ENCODE results near the gene KLHL10.

KLHL10 gene

GRCh38 chr17:41803049-41804020, 34.3 kb upstream of the KLHL10 start:
- H3K9ac ChIP-seq (ENCODE audit: low read length): no peak overlapping the region
- H3K4me3 ChIP-seq (ENCODE audit: low read length): no peak overlapping the region
- H3K36me3 ChIP-seq (ENCODE audit: control insufficient read depth, insufficient read depth, low read length): no peaks in the 10 kb centered on the region
- H3K27me3 ChIP-seq (ENCODE audit: control insufficient read depth, insufficient read depth, low read length): no peaks in the 10 kb centered on the region
- H3K4me1 ChIP-seq (ENCODE audit: control insufficient read depth, insufficient read depth, low read length): peaks cover 43% of the 10 kb centered on the region
- H3K9me3 ChIP-seq (ENCODE audit: control insufficient read depth, low read length): no peaks in the 10 kb centered on the region

DNA sequence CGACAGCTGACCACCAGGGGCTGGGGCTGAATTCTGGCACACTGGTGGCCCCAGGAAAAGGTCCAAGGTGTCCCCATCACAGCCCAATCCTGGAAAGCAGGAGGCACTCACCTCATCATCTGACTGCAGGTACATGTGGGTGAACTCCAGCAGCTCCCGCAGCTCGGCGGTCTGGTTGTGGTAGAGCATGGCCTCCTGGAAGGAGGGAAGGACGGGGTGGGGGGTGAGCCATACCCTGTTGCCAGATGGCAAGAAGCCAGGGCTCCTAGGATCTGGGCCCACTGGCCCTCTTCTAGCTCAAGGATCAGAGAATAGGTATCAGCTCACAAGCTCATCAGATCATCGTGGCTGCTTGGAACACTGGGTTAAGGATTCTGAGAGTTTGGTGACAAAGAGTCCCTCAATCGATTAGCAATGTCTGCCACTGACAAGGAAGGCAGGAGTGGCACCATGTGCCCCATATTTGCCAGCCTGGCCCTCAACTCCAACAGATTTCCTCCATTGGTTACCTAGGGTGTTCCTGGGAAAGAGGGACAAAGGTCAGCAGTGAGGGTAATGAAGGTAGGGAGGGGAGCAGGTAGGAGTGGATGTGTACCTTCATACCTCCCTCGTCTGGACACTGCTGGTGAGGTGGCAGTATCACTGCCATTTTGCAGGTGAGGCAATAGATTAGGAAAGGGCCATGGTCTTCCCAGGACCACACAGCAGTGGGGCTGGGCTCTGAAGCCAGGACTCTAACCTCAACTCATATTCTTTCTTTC, 30.8 kb upstream of the KLHL10 start:
- Histone ChIP-seq H3K4me1 (ENCODE audit: control insufficient read depth, insufficient read depth, low read length) (peaks cover 39% of the 10 kb centered on the region), H3K9ac (ENCODE audit: low read length) (no peak overlapping the region), H3K4me3 (ENCODE audit: low read length) (no peak overlapping the region), H3K9me3 (ENCODE audit: control insufficient read depth, low read length) (no peaks in the 10 kb centered on the region), H3K27me3 (ENCODE audit: control insufficient read depth, insufficient read depth, low read length) (no peaks in the 10 kb centered on the region), H3K36me3 (ENCODE audit: control insufficient read depth, insufficient read depth, low read length) (no peaks in the 10 kb centered on the region)

DNA sequence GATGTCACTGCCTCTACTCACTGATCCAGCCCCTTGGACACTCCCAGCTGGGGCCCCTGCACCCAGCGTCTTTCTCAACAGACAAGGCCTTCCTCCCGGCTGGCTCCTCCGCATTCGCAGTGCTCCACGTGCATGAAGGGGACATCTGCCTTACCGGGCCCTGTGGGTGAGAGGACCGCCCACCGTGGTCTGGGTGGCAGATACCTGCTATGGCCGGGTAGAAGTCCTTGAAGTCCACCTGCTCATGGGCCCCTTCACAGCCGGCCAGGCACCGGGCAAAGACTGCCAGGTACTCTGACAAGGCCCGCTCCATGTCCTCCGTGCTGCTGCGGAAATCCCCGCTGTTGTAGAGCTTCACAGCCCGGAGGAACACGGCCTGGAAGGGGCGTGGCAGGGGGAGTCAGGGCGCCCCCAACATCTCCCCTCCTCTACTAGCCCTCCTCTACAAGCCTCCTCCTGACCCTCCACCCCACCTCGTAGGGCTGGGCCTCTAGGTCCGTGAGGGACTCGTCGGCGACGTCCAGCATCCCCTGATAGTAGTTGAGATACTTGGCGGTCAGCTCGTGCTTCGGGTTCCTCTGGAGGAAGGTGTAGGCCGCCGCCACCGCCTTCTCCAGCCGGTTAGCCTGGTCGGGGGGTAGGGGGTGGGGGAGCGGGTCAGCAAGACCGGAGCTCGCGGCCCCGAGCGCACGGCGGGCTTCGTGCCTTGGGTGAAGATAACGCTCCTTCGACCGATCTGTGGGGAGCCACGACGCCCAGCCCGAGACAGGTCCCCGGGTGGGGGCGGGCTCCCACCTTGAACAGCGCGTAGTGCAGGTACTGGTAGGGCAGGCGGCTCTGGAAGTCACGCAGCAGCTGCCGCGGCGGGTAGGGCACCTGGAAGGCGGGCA, 26.7 kb upstream of the KLHL10 start:
- H3K4me3 ChIP-seq (ENCODE audit: low read length): peak overlapping the region; percentile 33
- H3K4me1 ChIP-seq (ENCODE audit: control insufficient read depth, insufficient read depth, low read length): peaks cover 52% of the 10 kb centered on the region
- H3K9me3 ChIP-seq (ENCODE audit: control insufficient read depth, low read length): no peaks in the 10 kb centered on the region
- H3K36me3 ChIP-seq (ENCODE audit: control insufficient read depth, insufficient read depth, low read length): no peaks in the 10 kb centered on the region
- H3K9ac ChIP-seq (ENCODE audit: low read length): peak overlapping the region; percentile 69
- H3K27me3 ChIP-seq (ENCODE audit: control insufficient read depth, insufficient read depth, low read length): peaks cover 12% of the 10 kb centered on the region

DNA sequence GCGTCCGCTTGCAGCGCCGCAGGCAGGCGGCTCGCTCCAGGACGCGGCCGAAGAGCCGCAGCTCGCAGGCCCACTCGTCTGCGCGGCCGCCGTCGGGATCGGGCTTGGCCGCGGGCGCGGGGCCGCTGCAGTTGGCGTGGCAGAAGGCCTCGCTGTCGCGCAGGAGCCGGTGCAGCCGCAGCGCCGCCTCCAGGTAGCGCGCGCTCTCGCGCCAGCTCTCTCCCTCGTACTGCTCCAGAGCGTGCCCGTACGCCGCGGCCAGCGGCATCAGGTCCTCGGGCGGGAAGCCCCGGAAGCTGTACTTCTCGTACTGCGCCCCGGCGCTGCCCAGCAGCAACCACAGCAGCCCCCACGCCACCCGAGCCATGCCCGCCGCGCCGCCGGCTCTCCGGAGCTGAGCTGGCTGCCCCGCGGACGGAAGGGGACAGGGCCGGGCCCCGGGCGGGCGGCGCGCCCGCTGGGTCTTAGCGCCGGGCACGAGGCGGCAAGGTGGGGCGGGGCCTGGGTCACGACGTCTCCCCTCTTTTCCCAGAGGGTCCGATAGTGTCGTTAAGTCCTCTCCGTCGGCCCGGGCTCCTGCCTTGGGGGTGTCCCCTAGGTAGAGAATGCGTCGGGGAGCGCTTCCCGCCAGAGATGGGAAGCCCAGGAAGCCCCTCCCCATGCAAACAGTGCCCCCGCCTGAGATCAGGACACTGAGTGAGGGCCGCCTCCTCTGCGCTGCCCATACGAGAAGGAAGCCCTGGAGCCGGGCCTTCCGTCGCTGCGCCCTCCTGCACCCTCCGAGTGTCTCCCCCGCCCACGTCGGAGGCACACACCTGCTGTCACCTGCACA, 25.9 kb upstream of the KLHL10 start, which contains the start of gene P3H4:
Gene P3H4, minus strand, starts transcription at position 401 of the 832 bp plus-strand sequence. Its CDS starts 34 bp downstream, at position 367.
- Histone ChIP-seq H3K36me3 (ENCODE audit: control insufficient read depth, insufficient read depth, low read length) (no peaks in the 10 kb centered on the region), H3K4me1 (ENCODE audit: control insufficient read depth, insufficient read depth, low read length) (peaks cover 45% of the 10 kb centered on the region), H3K4me3 (ENCODE audit: low read length) (peak within 1 kb of the TSS; percentile 36), H3K9ac (ENCODE audit: low read length) (peak within 1 kb of the TSS; percentile 69), H3K9me3 (ENCODE audit: control insufficient read depth, low read length) (no peaks in the 10 kb centered on the region), H3K27me3 (ENCODE audit: control insufficient read depth, insufficient read depth, low read length) (peaks cover 12% of the 10 kb centered on the region)

GRCh38 chr17:41812381-41813151, 25.1 kb upstream of the KLHL10 start, which contains the start of gene FKBP10:
TSS of gene FKBP10 (plus strand) at chr17:41813004. CDS start at chr17:41813035, 31 bp downstream.
- Histone ChIP-seq H3K9me3 (ENCODE audit: control insufficient read depth, low read length) (no peaks in the 10 kb centered on the region), H3K4me3 (ENCODE audit: low read length) (peak within 1 kb of the TSS; percentile 36), H3K36me3 (ENCODE audit: control insufficient read depth, insufficient read depth, low read length) (no peaks in the 10 kb centered on the region), H3K9ac (ENCODE audit: low read length) (peak within 1 kb of the TSS; percentile 69), H3K4me1 (ENCODE audit: control insufficient read depth, insufficient read depth, low read length) (peaks cover 38% of the 10 kb centered on the region), H3K27me3 (ENCODE audit: control insufficient read depth, insufficient read depth, low read length) (peaks cover 12% of the 10 kb centered on the region)

- H3K4me3 ChIP-seq (ENCODE audit: low read length): no peak overlapping the region
- H3K9ac ChIP-seq (ENCODE audit: low read length): no peak overlapping the region
- no peaks in the 10 kb centered on the region for H3K36me3 ChIP-seq (ENCODE audit: control insufficient read depth, insufficient read depth, low read length)
- no peaks in the 10 kb centered on the region for H3K9me3 ChIP-seq (ENCODE audit: control insufficient read depth, low read length)
- H3K27me3 ChIP-seq (ENCODE audit: control insufficient read depth, insufficient read depth, low read length): peaks cover 12% of the 10 kb centered on the region
- H3K4me1 ChIP-seq (ENCODE audit: control insufficient read depth, insufficient read depth, low read length): peaks cover 31% of the 10 kb centered on the region
Observed at GRCh38 chr17:41813152-41813680, 24.4 kb upstream of the KLHL10 start.

- Histone ChIP-seq H3K27me3 (ENCODE audit: control insufficient read depth, insufficient read depth, low read length) (peaks cover 12% of the 10 kb centered on the region), H3K4me1 (ENCODE audit: control insufficient read depth, insufficient read depth, low read length) (peaks cover 31% of the 10 kb centered on the region), H3K36me3 (ENCODE audit: control insufficient read depth, insufficient read depth, low read length) (no peaks in the 10 kb centered on the region), H3K9me3 (ENCODE audit: control insufficient read depth, low read length) (no peaks in the 10 kb centered on the region), H3K9ac (ENCODE audit: low read length) (no peak overlapping the region), H3K4me3 (ENCODE audit: low read length) (no peak overlapping the region)
Observed at GRCh38 chr17:41813699-41814124, 23.9 kb upstream of the KLHL10 start.

GRCh38 chr17:41814195-41814594, 23.4 kb upstream of the KLHL10 start:
- Histone ChIP-seq H3K9me3 (ENCODE audit: control insufficient read depth, low read length) (no peaks in the 10 kb centered on the region), H3K27me3 (ENCODE audit: control insufficient read depth, insufficient read depth, low read length) (peaks cover 12% of the 10 kb centered on the region), H3K36me3 (ENCODE audit: control insufficient read depth, insufficient read depth, low read length) (no peaks in the 10 kb centered on the region), H3K9ac (ENCODE audit: low read length) (no peak overlapping the region), H3K4me3 (ENCODE audit: low read length) (no peak overlapping the region), H3K4me1 (ENCODE audit: control insufficient read depth, insufficient read depth, low read length) (peaks cover 31% of the 10 kb centered on the region)

DNA sequence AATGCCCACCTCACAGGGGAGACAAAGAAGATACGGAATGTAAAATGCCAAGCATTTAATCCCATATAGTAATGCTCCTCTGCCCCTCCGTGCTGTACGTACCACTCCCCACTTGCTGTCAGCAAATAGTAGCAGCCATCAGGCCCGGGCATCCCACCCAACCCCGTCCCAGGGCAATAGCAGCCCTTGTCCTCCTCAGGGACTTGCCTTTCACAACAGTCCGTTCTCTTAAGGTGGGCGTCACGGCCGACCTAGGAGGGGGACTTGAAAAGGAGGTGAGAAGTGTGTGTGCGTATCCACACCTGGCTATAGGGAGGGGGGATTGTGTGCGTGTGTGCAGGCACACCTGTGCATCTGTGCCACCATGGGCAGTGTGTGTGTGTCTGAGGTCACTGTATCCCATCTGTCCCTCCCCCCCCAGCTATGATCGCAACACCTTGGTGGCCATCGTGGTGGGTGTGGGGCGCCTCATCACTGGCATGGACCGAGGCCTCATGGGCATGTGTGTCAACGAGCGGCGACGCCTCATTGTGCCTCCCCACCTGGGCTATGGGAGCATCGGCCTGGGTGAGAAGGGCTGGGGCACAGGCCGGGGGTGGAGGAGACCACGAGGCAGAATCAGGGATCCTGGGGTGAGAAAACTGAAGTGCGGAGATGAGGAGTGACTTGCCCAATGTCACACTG, 20.8 kb upstream of the KLHL10 start:
- H3K27me3 ChIP-seq (ENCODE audit: control insufficient read depth, insufficient read depth, low read length): peaks cover 12% of the 10 kb centered on the region
- peaks cover 14% of the 10 kb centered on the region for H3K4me1 ChIP-seq (ENCODE audit: control insufficient read depth, insufficient read depth, low read length)
- H3K9me3 ChIP-seq (ENCODE audit: control insufficient read depth, low read length): no peaks in the 10 kb centered on the region
- no peak overlapping the region for H3K9ac ChIP-seq (ENCODE audit: low read length)
- no peak overlapping the region for H3K4me3 ChIP-seq (ENCODE audit: low read length)
- no peaks in the 10 kb centered on the region for H3K36me3 ChIP-seq (ENCODE audit: control insufficient read depth, insufficient read depth, low read length)

DNA sequence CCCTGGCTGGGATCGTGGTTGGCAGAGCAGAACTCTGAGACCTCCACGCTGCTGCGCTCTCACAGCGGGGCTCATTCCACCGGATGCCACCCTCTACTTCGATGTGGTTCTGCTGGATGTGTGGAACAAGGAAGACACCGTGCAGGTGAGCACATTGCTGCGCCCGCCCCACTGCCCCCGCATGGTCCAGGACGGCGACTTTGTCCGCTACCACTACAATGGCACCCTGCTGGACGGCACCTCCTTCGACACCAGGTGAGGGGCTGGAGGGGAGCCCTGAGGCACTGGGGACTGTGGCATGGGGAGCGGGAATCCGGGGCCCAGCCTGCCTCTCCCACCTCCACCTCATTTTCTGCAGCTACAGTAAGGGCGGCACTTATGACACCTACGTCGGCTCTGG, 19.6 kb upstream of the KLHL10 start:
- Histone ChIP-seq H3K27me3 (ENCODE audit: control insufficient read depth, insufficient read depth, low read length) (peaks cover under 1% of the 10 kb centered on the region), H3K9me3 (ENCODE audit: control insufficient read depth, low read length) (no peaks in the 10 kb centered on the region), H3K4me1 (ENCODE audit: control insufficient read depth, insufficient read depth, low read length) (peaks cover 1% of the 10 kb centered on the region), H3K4me3 (ENCODE audit: low read length) (no peak overlapping the region), H3K9ac (ENCODE audit: low read length) (no peak overlapping the region), H3K36me3 (ENCODE audit: control insufficient read depth, insufficient read depth, low read length) (no peaks in the 10 kb centered on the region)

All from mucosa of stomach (tissue), 1 donor.